CD4-positive, alpha-beta T cell treated with Interleukin-6 for 4 hours (primary cell): ENCODE measurements around the gene SLC9A8.

Experiments used
- DNase-seq: peaks from one replicate; pipeline ENCODE4 v3.0.0-alpha.2; 2020; ENCODE audit warnings: mixed read lengths

SLC9A8 gene

GRCh38 chr20:49899541-49900383, 87.1 kb downstream of the SLC9A8 start:
- no peak for DNase-seq

GRCh38 chr20:49901588-49901987, 89.0 kb downstream of the SLC9A8 start:
- DNase-seq = no peak

GRCh38 chr20:49904440-49905214, 92.0 kb downstream of the SLC9A8 start:
- no peak for DNase-seq

GRCh38 chr20:49905415-49906091, 92.9 kb downstream of the SLC9A8 start:
- no peak for DNase-seq

GRCh38 chr20:49906101-49906604, 93.5 kb downstream of the SLC9A8 start:
- no peak for DNase-seq

- DNase-seq = no peak
Measured at GRCh38 chr20:49906615-49907154, 94.1 kb downstream of the SLC9A8 start.

- DNase-seq = no peak
Measured at GRCh38 chr20:49907405-49908257, 95.0 kb downstream of the SLC9A8 start.

- no peak for DNase-seq
Measured at GRCh38 chr20:49908258-49908565, 95.6 kb downstream of the SLC9A8 start.

- no peak for DNase-seq
Measured at GRCh38 chr20:49909499-49910339, 97.1 kb downstream of the SLC9A8 start.

GRCh38 chr20:49910340-49910706, 97.7 kb downstream of the SLC9A8 start:
- DNase-seq = no peak

- DNase-seq = no peak
Measured at GRCh38 chr20:49913399-49914047, 100.9 kb downstream of the SLC9A8 start.

- no peak for DNase-seq
Measured at GRCh38 chr20:49914310-49915117, 101.9 kb downstream of the SLC9A8 start.

- DNase-seq = no peak
Measured at GRCh38 chr20:49915118-49915379, 102.4 kb downstream of the SLC9A8 start.

- peak; percentile 94 for DNase-seq
Measured at GRCh38 chr20:49915380-49916145, 102.9 kb downstream of the SLC9A8 start, which contains the start of gene SPATA2. Gene SPATA2, minus strand, starts transcription at chr20:49915529. Its CDS starts 7,039 bp downstream, at chr20:49908490.

- no peak for DNase-seq
Measured at GRCh38 chr20:49916146-49917002, 103.7 kb downstream of the SLC9A8 start.

GRCh38 chr20:49918446-49918845, 105.8 kb downstream of the SLC9A8 start:
- DNase-seq = no peak

GRCh38 chr20:49919009-49919408, 106.4 kb downstream of the SLC9A8 start:
- DNase-seq = no peak

GRCh38 chr20:49919461-49919860, 106.8 kb downstream of the SLC9A8 start:
- DNase-seq = no peak
